CD14-positive monocyte (primary cell): ENCODE measurements around the gene SPZ1. TPM values are rescaled to one million over a fixed set of nuclear protein-coding genes. Genes with fewer than 3 reads are reported as not detected.

Experiments
- DNase-seq, 3 donors: peaks; one replicate each; pipeline ENCODE4 v3.0.0-alpha.2; 2011 to 2022
- H2AFZ ChIP-seq: 2 replicates; pipeline ENCODE4 v1.6.0; 2012; ENCODE audit warnings: mild to moderate bottlenecking, low read depth, low read length, inconsistent platforms; ENCODE audit not compliant: insufficient read depth, poor library complexity, severe bottlenecking
- H3K27ac ChIP-seq, 2 donors: 1 replicate in 1 of 2; 2 replicates in 1 of 2; pipeline ENCODE4 v1.5.1; 2012 to 2013; ENCODE audit warnings: low read length in 2 of 2, control low read depth in 1 of 2, inconsistent platforms in 1 of 2, low read depth in 1 of 2, mild to moderate bottlenecking in 1 of 2
- H3K27me3 ChIP-seq, 2 donors: one replicate each; pipeline versions ENCODE4 v1.6.0 to v1.6.1; 2011 to 2013; ENCODE audit warnings: low read length in 2 of 2; ENCODE audit not compliant: control insufficient read depth in 2 of 2, insufficient read depth in 2 of 2
- H3K36me3 ChIP-seq, 2 donors: replicated peaks in 1 of 2; 1 replicate in 1 of 2; 2 replicates in 1 of 2; pipeline versions ENCODE4 v1.5.1 to v1.6.1; 2012 to 2013; ENCODE audit warnings: low read length in 2 of 2, control low read depth in 1 of 2, inconsistent platforms in 1 of 2, mild to moderate bottlenecking in 1 of 2; ENCODE audit not compliant: insufficient read depth in 2 of 2, control insufficient read depth in 1 of 2
- H3K4me1 ChIP-seq, 2 donors: 1 replicate in 1 of 2; 2 replicates in 1 of 2; pipeline versions ENCODE4 v1.5.1 to v1.6.1; 2012 to 2013; ENCODE audit warnings: low read length in 2 of 2, control low read depth in 1 of 2, inconsistent platforms in 1 of 2, mild to moderate bottlenecking in 1 of 2, moderate library complexity in 1 of 2; ENCODE audit not compliant: insufficient read depth in 2 of 2, control insufficient read depth in 1 of 2
- H3K4me2 ChIP-seq: replicated peaks from 2 replicates; pipeline ENCODE3; 2012; ENCODE audit warnings: low read length, moderate library complexity, mild to moderate bottlenecking; ENCODE audit not compliant: poor library complexity, severe bottlenecking; ENCODE audit errors: extremely low read depth
- H3K4me3 ChIP-seq, 3 experiments: fragments of 200-600 bp in 1 of 3; sonication (generic) in 1 of 3; replicated peaks in 1 of 3; 1 replicate in 2 of 3; 2 replicates in 1 of 3; pipeline ENCODE4 v1.5.1; 2011 to 2013; ENCODE audit warnings: low read length in 3 of 3, mild to moderate bottlenecking in 3 of 3, control low read depth in 2 of 3, low read depth in 2 of 3, inconsistent platforms in 1 of 3, moderate library complexity in 1 of 3
- H3K79me2 ChIP-seq: 2 replicates; pipeline ENCODE4 v1.6.0; 2012; ENCODE audit warnings: mild to moderate bottlenecking, control low read depth, inconsistent platforms, low read length, moderate library complexity; ENCODE audit not compliant: insufficient read depth
- H3K9ac ChIP-seq: 2 replicates; pipeline ENCODE4 v1.6.0; 2017; ENCODE audit warnings: low read length, mild to moderate bottlenecking; ENCODE audit not compliant: insufficient read depth, poor library complexity, severe bottlenecking
- H3K9me3 ChIP-seq, 2 donors: replicated peaks in 1 of 2; 1 replicate in 1 of 2; 2 replicates in 1 of 2; pipeline versions ENCODE4 v1.5.1 to v1.6.1; 2012 to 2013; ENCODE audit warnings: low read length in 2 of 2, control low read depth in 1 of 2; ENCODE audit not compliant: control insufficient read depth in 1 of 2, insufficient read depth in 1 of 2
- H4K20me1 ChIP-seq: 2 replicates; pipeline ENCODE4 v1.6.0; 2012; ENCODE audit warnings: mild to moderate bottlenecking, low read length, control low read depth, moderate library complexity; ENCODE audit not compliant: insufficient read depth
- H3K27ac Mint-ChIP-seq, 7 donors: one replicate each; pipeline ENCODE4 v1.8.0; 2020; ENCODE audit warnings: mild to moderate bottlenecking in 7 of 7, mixed read lengths in 7 of 7, moderate library complexity in 6 of 7, inconsistent platforms in 2 of 7
- H3K27me3 Mint-ChIP-seq, 3 donors: one replicate each; pipeline ENCODE4 v1.8.0; 2021 to 2022; ENCODE audit warnings: low read depth in 3 of 3, mild to moderate bottlenecking in 3 of 3, mixed read lengths in 3 of 3, moderate library complexity in 3 of 3, inconsistent platforms in 1 of 3
- H3K36me3 Mint-ChIP-seq, 2 donors: one replicate each; pipeline ENCODE4 v1.8.0; 2020; ENCODE audit warnings: mixed read lengths in 2 of 2, inconsistent platforms in 1 of 2, mild to moderate bottlenecking in 1 of 2
- H3K4me1 Mint-ChIP-seq: one replicate; pipeline ENCODE4 v1.8.0; 2020; ENCODE audit warnings: mild to moderate bottlenecking, mixed read lengths
- H3K4me3 Mint-ChIP-seq, 2 donors: one replicate each; pipeline ENCODE4 v1.8.0; 2020; ENCODE audit warnings: mild to moderate bottlenecking in 2 of 2, mixed read lengths in 2 of 2, moderate library complexity in 1 of 2
- H3K9me3 Mint-ChIP-seq, 7 donors: one replicate each; pipeline ENCODE4 v1.8.0; 2020 to 2022; ENCODE audit warnings: mixed read lengths in 7 of 7, mild to moderate bottlenecking in 6 of 7, moderate library complexity in 6 of 7, inconsistent platforms in 2 of 7
- CTCF ChIP-seq: fragments of 200-600 bp; IDR thresholded peaks from one replicate; pipeline ENCODE4 v1.8.0; 2022; ENCODE audit warnings: antibody characterized with exemption, mild to moderate bottlenecking
- WGBS: methylation state at CpG from one replicate; pipeline ENCODE4 v1.1.5; 2013; ENCODE audit warnings: missing lambda C conversion rate; ENCODE audit not compliant: insufficient coverage; 5-methylcytosine and 5-hydroxymethylcytosine counted together
- intact Hi-C, 2 donors: fragments of 100-400 bp; cut with micrococcal nuclease; formaldehyde crosslinking; loops; one replicate each; pipeline versions ENCODE4 v1.15.0 to v1.15.1; 2023
- polyA plus RNA-seq, 3 donors: library from polyadenylated mRNA; depleted of rRNA in 1 of 3; unstranded in 2 of 3; stranded (reverse) in 1 of 3; fragments of 300-500 nt in 2 of 3; fragments of >200 nt in 1 of 3; fragmentation: Illumina TruSeq in 2 of 3; gene quantifications; 1 replicate in 2 of 3; 2 replicates in 1 of 3; pipeline ENCODE4 v1.2.3, GENCODE V29; 2012 to 2021

Gene SPZ1
- polyA plus RNA-seq, 3 donors, result not detected

GRCh38 chr5:80283360-80283759 is 36.4 kb upstream of the SPZ1 start:
- no CpG with 5 or more reads among the region's 1 CpG for WGBS
- Mint-ChIP-seq H3K4me1 (peaks cover 6% of the 10 kb centered on the region), H3K4me3 (no peak overlapping the region), H3K9me3 (peaks cover 0 to 3% (median 0%) of the 10 kb centered on the region in 7 donors), H3K36me3 (no peaks in the 10 kb centered on the region), H3K27ac (no peak overlapping the region), H3K27me3 (peaks cover 2 to 3% (median 2%) of the 10 kb centered on the region in 3 donors)
- H3K9ac ChIP-seq, result no peak overlapping the region
- H3K79me2 ChIP-seq, result no peaks in the 10 kb centered on the region
- H3K27ac ChIP-seq, result no peak overlapping the region
- H3K36me3 ChIP-seq, result no peaks in the 10 kb centered on the region
- no peaks in the 10 kb centered on the region for H3K4me1 ChIP-seq
- no peaks in the 10 kb centered on the region for H3K9me3 ChIP-seq
- intact Hi-C loops, result no loop called here
- H4K20me1 ChIP-seq, result no peaks in the 10 kb centered on the region
- no peak for DNase-seq
- TF ChIP-seq CTCF, result no peak
- no peaks in the 10 kb centered on the region for H3K27me3 ChIP-seq
- no peak overlapping the region for H3K4me3 ChIP-seq
- no peak overlapping the region for H2AFZ ChIP-seq
- no peak overlapping the region for H3K4me2 ChIP-seq

DNA sequence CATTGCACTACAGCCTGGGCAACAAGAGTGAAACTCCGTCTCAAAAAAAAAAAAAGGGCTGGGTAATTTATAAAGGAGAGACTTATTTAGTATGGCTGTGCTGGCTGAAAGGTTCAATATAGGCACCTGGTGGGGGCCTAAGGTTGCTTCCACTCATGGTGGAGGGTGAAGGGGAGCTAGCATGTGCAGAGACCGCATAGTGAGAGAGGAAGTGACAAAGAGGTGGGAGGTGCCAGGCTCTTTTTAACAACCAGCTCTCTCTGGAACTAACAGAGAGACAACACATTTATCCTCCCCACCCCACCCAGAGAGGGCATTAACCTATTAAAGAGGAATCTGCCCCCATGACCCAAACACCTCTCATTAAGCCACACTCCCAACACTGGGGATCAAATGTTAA is 35.1 kb upstream of the SPZ1 start:
- H3K27me3 Mint-ChIP-seq, result peaks cover 2 to 3% (median 2%) of the 10 kb centered on the region in 3 donors
- peaks cover 0 to 3% (median 0%) of the 10 kb centered on the region in 7 donors for H3K9me3 Mint-ChIP-seq
- no peaks in the 10 kb centered on the region for H3K36me3 ChIP-seq
- no peak overlapping the region for H2AFZ ChIP-seq
- peaks cover 6% of the 10 kb centered on the region for H3K4me1 Mint-ChIP-seq
- H3K4me3 ChIP-seq, result no peak overlapping the region
- no peak for DNase-seq
- WGBS, result 80% methylated on average over 1 of the region's 2 CpGs
- TF ChIP-seq CTCF, result no peak
- no peaks in the 10 kb centered on the region for H3K4me1 ChIP-seq
- no peaks in the 10 kb centered on the region for H4K20me1 ChIP-seq
- no peak overlapping the region for H3K4me2 ChIP-seq
- no peaks in the 10 kb centered on the region for H3K27me3 ChIP-seq
- no peak overlapping the region for H3K4me3 Mint-ChIP-seq
- intact Hi-C loops, result no loop called here
- H3K9ac ChIP-seq, result no peak overlapping the region
- no peaks in the 10 kb centered on the region for H3K9me3 ChIP-seq
- no peaks in the 10 kb centered on the region for H3K79me2 ChIP-seq
- no peak overlapping the region for H3K27ac ChIP-seq
- peak overlapping the region in 1 of 7 donors; percentile 40 for H3K27ac Mint-ChIP-seq
- no peaks in the 10 kb centered on the region for H3K36me3 Mint-ChIP-seq
